PC-9 (cell line): ENCODE results near the gene ATG4A. TPM values are rescaled to one million over a fixed set of nuclear protein-coding genes. Genes with fewer than 3 reads are reported as not detected.
A peak's percentile ranks its signal among the peaks of the same experiment; 100 is the strongest.

Experiments
- BruUV-seq: library from RNA; stranded (reverse); fragments of 400-500 nt; replicated peaks from 2 replicates; lab custom pipeline; 2021; lab: Mats Ljungman, UMichigan
- CTCF ChIA-PET: fragments of 300-600 bp; sonication (Branson Sonifier 250); formaldehyde crosslinking; loops from one replicate; lab custom pipeline; 2022; ENCODE audit warnings: antibody characterized with exemption; lab: Charles Lee
- POLR2A ChIA-PET: fragments of 300-600 bp; sonication (Branson Sonifier 250); formaldehyde crosslinking; loops from one replicate; lab custom pipeline; 2022; ENCODE audit warnings: antibody characterized with exemption; ENCODE audit not compliant: unreplicated experiment; lab: Charles Lee
- DNase-seq, 2 experiments: peaks; one replicate each; pipeline versions ENCODE4 v3.0.0 to v3.0.0-alpha.2; 2015 to 2022; ENCODE audit warnings: mixed read lengths in 1 of 2
- H2AFZ ChIP-seq: fragments of 200-600 bp; sonication (generic); 2 replicates; pipeline ENCODE4 v1.8.1; 2017; ENCODE audit warnings: antibody characterized with exemption
- H3F3A ChIP-seq: fragments of 200-600 bp; sonication (generic); 2 replicates; pipeline ENCODE4 v1.8.1; 2017; ENCODE audit warnings: antibody characterized with exemption, mild to moderate bottlenecking, low read depth; ENCODE audit not compliant: insufficient read depth
- H3K27ac ChIP-seq: fragments of 200-600 bp; sonication (generic); 2 replicates; pipeline ENCODE4 v1.6.1; 2016; ENCODE audit warnings: mixed run types
- H3K27me3 ChIP-seq: fragments of 200-600 bp; sonication (generic); 2 replicates; pipeline ENCODE4 v1.6.1; 2016; ENCODE audit warnings: low read depth, mixed run types; ENCODE audit not compliant: insufficient read depth
- H3K36me3 ChIP-seq: fragments of 200-600 bp; sonication (generic); 2 replicates; pipeline ENCODE4 v1.6.1; 2016; ENCODE audit warnings: low read depth, mixed run types
- H3K4me1 ChIP-seq: fragments of 200-600 bp; sonication (generic); replicated peaks from 2 replicates; pipeline ENCODE4 v1.6.1; 2016; ENCODE audit warnings: mixed run types; ENCODE audit not compliant: insufficient read depth
- H3K4me2 ChIP-seq: fragments of 200-600 bp; sonication (generic); 2 replicates; pipeline ENCODE4 v1.6.1; 2017; ENCODE audit warnings: mixed run types
- H3K4me3 ChIP-seq: fragments of 200-600 bp; sonication (generic); 2 replicates; pipeline ENCODE4 v1.6.1; 2016; ENCODE audit warnings: mixed run types
- H3K79me2 ChIP-seq: fragments of 200-600 bp; sonication (generic); 2 replicates; pipeline ENCODE4 v1.6.1; 2017; ENCODE audit warnings: low read depth, mixed run types
- H3K9me2 ChIP-seq: fragments of 200-600 bp; sonication (generic); 2 replicates; pipeline ENCODE4 v1.8.1; 2017; ENCODE audit warnings: mild to moderate bottlenecking; ENCODE audit not compliant: insufficient read depth
- H3K9me3 ChIP-seq: fragments of 200-600 bp; sonication (generic); 2 replicates; pipeline ENCODE4 v1.8.1; 2016; ENCODE audit warnings: low read depth; ENCODE audit not compliant: insufficient read depth
- H4K20me1 ChIP-seq: fragments of 200-600 bp; sonication (generic); 2 replicates; pipeline ENCODE4 v1.8.1; 2017; ENCODE audit not compliant: insufficient read depth
- CTCF ChIP-seq: fragments of 200-600 bp; sonication (generic); conservative IDR thresholded peaks from 2 replicates; pipeline ENCODE4 v1.6.1; 2017; ENCODE audit warnings: mixed run types, antibody characterized with exemption, mild to moderate bottlenecking, moderate library complexity
- EZH2 ChIP-seq: fragments of 200-600 bp; sonication (generic); IDR thresholded peaks from 2 replicates; pipeline ENCODE4 v1.8.0; 2017; ENCODE audit warnings: antibody characterized with exemption, low read depth
- intact Hi-C: fragments of 100-400 bp; cut with micrococcal nuclease; formaldehyde crosslinking; loops from one replicate; pipeline ENCODE4 v1.10.0; 2022; ENCODE audit not compliant: unreplicated experiment
- total RNA-seq: library from RNA; stranded (reverse); gene quantifications from 2 replicates; pipeline ENCODE4 v1.2.3, GENCODE V29; 2021

Gene ATG4A
- total RNA-seq, 1 experiment from 2014 or later = 9.6 TPM

DNA sequence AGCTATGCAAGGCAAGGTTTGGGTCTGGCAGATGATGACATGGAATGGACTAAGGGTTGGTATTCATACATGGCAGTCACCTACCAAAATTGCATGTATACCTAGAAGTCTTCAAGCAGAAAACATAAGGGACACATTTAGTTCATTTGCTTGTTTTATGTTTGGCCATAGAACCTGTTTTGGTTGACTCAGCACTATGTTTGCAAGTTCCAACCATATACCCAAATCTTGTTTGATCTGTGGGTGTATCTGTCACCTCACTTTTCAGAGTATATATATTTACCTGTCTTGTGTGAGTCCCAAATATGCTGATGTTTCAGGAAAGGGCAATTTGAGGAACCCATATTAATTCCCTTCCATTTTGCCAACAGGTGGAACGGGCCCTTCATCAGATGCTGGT is 39.3 kb downstream of the ATG4A start:
- no peak overlapping the region for H2AFZ ChIP-seq
- H3K27ac ChIP-seq = no peak overlapping the region
- H3K79me2 ChIP-seq = no peaks in the 10 kb centered on the region
- no peak overlapping the region for H3K4me3 ChIP-seq
- CTCF ChIA-PET = no interaction called here
- H3K4me2 ChIP-seq = no peak overlapping the region
- H3K4me1 ChIP-seq = no peaks in the 10 kb centered on the region
- intact Hi-C loops = no loop called here
- POLR2A ChIA-PET = no interaction called here
- DNase-seq = no peak
- no peaks in the 10 kb centered on the region for H4K20me1 ChIP-seq
- no peaks in the 10 kb centered on the region for H3K27me3 ChIP-seq
- H3K9me3 ChIP-seq = no peaks in the 10 kb centered on the region
- no peaks in the 10 kb centered on the region for H3K9me2 ChIP-seq
- H3F3A ChIP-seq = peaks cover 6% of the 10 kb centered on the region; the same call in 1 of the 2 replicates
- no TSS peak for BruUV-seq
- TF ChIP-seq EZH2 (no peak), CTCF (no peak)
- H3K36me3 ChIP-seq = no peaks in the 10 kb centered on the region

- Histone ChIP-seq H3K4me2 (no peak overlapping the region), H3K79me2 (no peaks in the 10 kb centered on the region), H3K27ac (no peak overlapping the region), H3K27me3 (no peaks in the 10 kb centered on the region), H3F3A (peaks cover 6% of the 10 kb centered on the region; the same call in 1 of the 2 replicates), H3K36me3 (no peaks in the 10 kb centered on the region), H3K9me3 (no peaks in the 10 kb centered on the region), H4K20me1 (no peaks in the 10 kb centered on the region), H3K9me2 (no peaks in the 10 kb centered on the region), H3K4me3 (no peak overlapping the region), H3K4me1 (no peaks in the 10 kb centered on the region), H2AFZ (no peak overlapping the region)
- intact Hi-C loops = no loop called here
- POLR2A ChIA-PET = no interaction called here
- TF ChIP-seq EZH2 (no peak), CTCF (no peak)
- CTCF ChIA-PET = no interaction called here
- BruUV-seq = no TSS peak
- peak; percentile 3 to 71 for DNase-seq
Observed at GRCh38 chrX:108131471-108131870, 39.9 kb downstream of the ATG4A start.

- no peaks in the 10 kb centered on the region for H3K9me3 ChIP-seq
- TF ChIP-seq EZH2 = no peak
- no peak for TF ChIP-seq CTCF
- DNase-seq = no peak
- H3K36me3 ChIP-seq = no peaks in the 10 kb centered on the region
- ChIA-PET CTCF (no interaction called here), POLR2A (no interaction called here)
- H2AFZ ChIP-seq = no peak overlapping the region
- no peaks in the 10 kb centered on the region for H3K4me1 ChIP-seq
- no peaks in the 10 kb centered on the region for H3K79me2 ChIP-seq
- BruUV-seq = no TSS peak
- intact Hi-C loops = no loop called here
- no peaks in the 10 kb centered on the region for H4K20me1 ChIP-seq
- no peak overlapping the region for H3K4me3 ChIP-seq
- peaks cover 6% of the 10 kb centered on the region; the same call in 1 of the 2 replicates for H3F3A ChIP-seq
- H3K27me3 ChIP-seq = no peaks in the 10 kb centered on the region
- no peaks in the 10 kb centered on the region for H3K9me2 ChIP-seq
- no peak overlapping the region for H3K4me2 ChIP-seq
- no peak overlapping the region for H3K27ac ChIP-seq
Observed at GRCh38 chrX:108132034-108132433, 40.5 kb downstream of the ATG4A start.
